Lower leg skin (tissue), 3 donors: ENCODE data around the gene PIP5K1B.

Source experiments
- CTCF ChIP-seq, 3 donors: fragments of 450-650 bp; IDR thresholded peaks; one replicate each; pipeline ENCODE4 v1.5.1; 2016; ENCODE audit warnings: antibody characterized with exemption in 3 of 3, mild to moderate bottlenecking in 3 of 3, moderate library complexity in 2 of 3
- POLR2A ChIP-seq, 2 donors: fragments of 450-650 bp; IDR thresholded peaks; one replicate each; pipeline ENCODE4 v1.6.1; 2016 to 2017; ENCODE audit warnings: antibody characterized with exemption in 2 of 2, mild to moderate bottlenecking in 1 of 2, moderate library complexity in 1 of 2

- TF ChIP-seq POLR2A (IDR thresholded peaks at IDR 0.05), result no peak
- no peak for TF ChIP-seq CTCF (IDR thresholded peaks at IDR 0.05)
Measured at GRCh38 chr9:68949271-68950000, 244.4 kb downstream of the PIP5K1B start.
